Activated T-cell treated with anti-CD3 and anti-CD28 coated beads, Interleukin-2, amount 50 U/mL, for 4 hours (primary cell): ENCODE measurements around the gene EHD1. TPM values are rescaled to one million over a fixed set of nuclear protein-coding genes. Genes with fewer than 3 reads are reported as not detected.

Experiments used
- ATAC-seq, 2 donors: fragments of 200-7000 bp; cut with Tn5 transposase; one replicate each; pipeline ENCODE4 v1.10.0; 2021
- DNase-seq: peaks from one replicate; pipeline ENCODE4 v3.0.0-alpha.2; 2020
- H3K27me3 Mint-ChIP-seq: one replicate; pipeline ENCODE4 v1.8.0; 2021; ENCODE audit warnings: low read depth, mixed read lengths
- H3K36me3 Mint-ChIP-seq: one replicate; pipeline ENCODE4 v1.8.0; 2022; ENCODE audit warnings: mixed read lengths; ENCODE audit not compliant: insufficient read depth
- H3K4me1 Mint-ChIP-seq: one replicate; pipeline ENCODE4 v1.8.0; 2021; ENCODE audit warnings: low read depth, mixed read lengths
- H3K4me3 Mint-ChIP-seq: one replicate; pipeline ENCODE4 v1.8.0; 2021; ENCODE audit warnings: mild to moderate bottlenecking, moderate library complexity, mixed read lengths
- H3K9me3 Mint-ChIP-seq: one replicate; pipeline ENCODE4 v1.8.0; 2021; ENCODE audit warnings: mixed read lengths
- total RNA-seq, 3 donors: library from RNA; stranded (reverse); gene quantifications; one replicate each; pipeline ENCODE4 v1.2.1, GENCODE V29; 2021

EHD1 gene
- total RNA-seq, 3 donors from 2014 or later: 86.3 to 121 (median 108) TPM

GRCh38 chr11:64836448-64837072 lies 41.9 kb downstream of the EHD1 start:
- no peaks in the 10 kb centered on the region for H3K4me1 Mint-ChIP-seq
- no peak overlapping the region for H3K4me3 Mint-ChIP-seq
- ATAC-seq (no peak), DNase-seq (no peak)
- H3K36me3 Mint-ChIP-seq: no peaks in the 10 kb centered on the region
- no peaks in the 10 kb centered on the region for H3K27me3 Mint-ChIP-seq
- H3K9me3 Mint-ChIP-seq: no peaks in the 10 kb centered on the region

DNA sequence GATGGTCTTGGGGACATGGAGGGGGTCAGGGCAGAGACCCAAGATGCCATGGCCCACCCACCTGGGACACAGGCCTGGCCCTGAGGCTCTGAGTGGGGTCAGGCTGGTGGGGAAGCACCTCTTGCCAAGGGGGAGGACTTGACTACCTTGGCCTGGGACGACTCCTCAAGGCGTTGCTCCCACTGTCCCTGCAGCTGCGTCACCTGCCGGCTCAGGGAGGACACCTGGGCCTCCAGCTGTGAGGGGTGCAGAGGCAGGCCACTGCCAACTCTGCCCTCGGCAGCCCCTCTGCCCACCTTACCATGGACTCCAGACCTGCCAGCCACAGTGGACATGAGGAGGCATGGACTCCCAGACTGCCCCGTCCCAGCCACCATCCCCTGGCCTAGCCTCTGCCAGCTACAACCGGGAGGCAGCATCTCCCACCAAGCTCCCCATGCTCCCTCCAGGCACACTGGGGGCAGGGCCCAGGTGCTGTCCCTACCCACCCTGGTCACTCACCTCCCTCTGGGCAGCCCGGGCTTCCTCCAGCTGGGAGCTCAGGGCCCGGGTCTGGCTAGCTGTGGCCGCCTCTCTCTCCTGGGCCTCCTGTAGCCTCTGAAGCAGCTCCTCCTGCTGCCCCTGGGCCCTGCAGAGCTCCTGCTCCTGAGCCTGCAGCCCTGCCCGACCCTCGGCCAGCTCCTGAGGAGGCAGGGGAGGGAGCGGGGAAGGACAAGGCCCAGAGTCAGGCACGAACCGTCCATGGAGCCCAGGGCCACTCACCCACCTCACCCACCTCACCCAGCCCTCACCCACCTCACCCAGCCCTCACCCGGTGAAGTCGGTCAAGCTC lies 42.6 kb downstream of the EHD1 start:
- Mint-ChIP-seq H3K9me3 (no peaks in the 10 kb centered on the region), H3K4me1 (no peaks in the 10 kb centered on the region), H3K4me3 (no peak overlapping the region), H3K27me3 (no peaks in the 10 kb centered on the region), H3K36me3 (no peaks in the 10 kb centered on the region)
- ATAC-seq: no peak
- DNase-seq: no peak

DNA sequence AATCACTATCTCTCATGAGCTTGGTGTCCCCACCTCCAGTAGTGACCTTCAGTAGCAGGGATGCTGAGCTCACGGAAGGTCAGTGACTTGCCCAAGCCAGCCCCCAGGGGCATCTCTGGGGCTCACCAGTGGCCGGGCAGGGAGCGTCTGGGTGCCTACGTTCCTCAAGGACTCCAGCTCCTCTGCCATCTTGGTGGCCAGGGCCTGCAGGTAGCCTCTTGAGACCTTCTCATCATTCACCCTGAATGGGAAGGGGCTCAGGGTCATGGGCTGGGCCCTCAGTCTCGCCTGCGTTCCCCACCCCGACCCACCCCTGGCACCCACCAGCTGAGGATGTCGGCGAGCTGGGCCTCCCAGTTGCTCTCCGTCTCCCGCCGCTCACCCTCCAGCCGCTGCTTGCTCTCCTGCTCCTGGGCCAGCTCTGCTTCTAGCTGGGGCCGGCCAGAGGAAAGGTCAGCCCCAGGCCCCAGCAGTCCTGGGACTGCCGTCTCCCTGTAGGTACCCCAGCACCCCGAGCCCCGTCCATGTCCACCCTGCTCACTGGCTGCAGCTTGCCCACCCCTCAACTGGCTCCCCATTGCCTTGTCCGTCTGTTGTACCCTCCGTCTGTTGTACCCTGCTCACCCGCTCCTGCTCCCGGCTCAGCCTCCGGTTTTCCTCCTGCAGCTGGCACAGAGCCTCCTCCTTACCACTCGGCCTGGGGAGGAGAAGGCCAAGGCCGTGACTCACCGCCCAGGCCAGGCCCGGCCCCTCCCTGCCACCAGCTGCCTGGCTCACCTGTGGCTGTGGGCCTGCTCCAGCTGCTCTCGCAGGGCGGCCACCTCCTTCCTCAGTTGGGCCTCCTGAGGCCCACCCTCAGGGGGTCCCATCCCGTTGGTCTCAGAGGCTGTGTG lies 43.5 kb downstream of the EHD1 start:
- no peaks in the 10 kb centered on the region for H3K27me3 Mint-ChIP-seq
- no peak for DNase-seq
- no peak for ATAC-seq
- no peaks in the 10 kb centered on the region for H3K9me3 Mint-ChIP-seq
- H3K36me3 Mint-ChIP-seq: no peaks in the 10 kb centered on the region
- no peak overlapping the region for H3K4me3 Mint-ChIP-seq
- H3K4me1 Mint-ChIP-seq: no peaks in the 10 kb centered on the region

- H3K4me3 Mint-ChIP-seq: no peak overlapping the region
- no peaks in the 10 kb centered on the region for H3K9me3 Mint-ChIP-seq
- H3K4me1 Mint-ChIP-seq: no peaks in the 10 kb centered on the region
- no peaks in the 10 kb centered on the region for H3K36me3 Mint-ChIP-seq
- no peak for DNase-seq
- ATAC-seq: no peak
- H3K27me3 Mint-ChIP-seq: no peaks in the 10 kb centered on the region
Measured at GRCh38 chr11:64834031-64834722, 44.2 kb downstream of the EHD1 start.

- Mint-ChIP-seq H3K27me3 (no peaks in the 10 kb centered on the region), H3K4me3 (no peak overlapping the region), H3K9me3 (no peaks in the 10 kb centered on the region), H3K4me1 (no peaks in the 10 kb centered on the region), H3K36me3 (no peaks in the 10 kb centered on the region)
- no peak for ATAC-seq
- DNase-seq: no peak
Measured at GRCh38 chr11:64833509-64833908, 44.9 kb downstream of the EHD1 start.

DNA sequence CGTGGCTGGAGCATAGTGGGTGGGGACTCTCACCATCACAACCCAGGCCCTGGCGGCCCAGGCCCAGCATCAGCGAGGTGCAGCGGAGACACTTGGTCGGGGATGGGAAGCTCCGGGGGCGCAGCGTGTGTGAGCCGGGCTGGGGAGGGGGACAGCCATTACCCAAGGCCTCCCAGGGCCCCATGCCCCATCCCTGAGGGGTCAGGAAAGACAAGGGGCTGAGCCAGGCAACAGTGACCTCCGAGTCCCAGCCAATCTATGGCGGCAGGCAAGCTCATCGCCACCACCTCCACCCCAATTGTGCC lies 45.3 kb downstream of the EHD1 start:
- H3K4me1 Mint-ChIP-seq: no peaks in the 10 kb centered on the region
- no peak overlapping the region for H3K4me3 Mint-ChIP-seq
- no peaks in the 10 kb centered on the region for H3K36me3 Mint-ChIP-seq
- DNase-seq (no peak), ATAC-seq (no peak)
- H3K9me3 Mint-ChIP-seq: no peaks in the 10 kb centered on the region
- no peaks in the 10 kb centered on the region for H3K27me3 Mint-ChIP-seq

DNA sequence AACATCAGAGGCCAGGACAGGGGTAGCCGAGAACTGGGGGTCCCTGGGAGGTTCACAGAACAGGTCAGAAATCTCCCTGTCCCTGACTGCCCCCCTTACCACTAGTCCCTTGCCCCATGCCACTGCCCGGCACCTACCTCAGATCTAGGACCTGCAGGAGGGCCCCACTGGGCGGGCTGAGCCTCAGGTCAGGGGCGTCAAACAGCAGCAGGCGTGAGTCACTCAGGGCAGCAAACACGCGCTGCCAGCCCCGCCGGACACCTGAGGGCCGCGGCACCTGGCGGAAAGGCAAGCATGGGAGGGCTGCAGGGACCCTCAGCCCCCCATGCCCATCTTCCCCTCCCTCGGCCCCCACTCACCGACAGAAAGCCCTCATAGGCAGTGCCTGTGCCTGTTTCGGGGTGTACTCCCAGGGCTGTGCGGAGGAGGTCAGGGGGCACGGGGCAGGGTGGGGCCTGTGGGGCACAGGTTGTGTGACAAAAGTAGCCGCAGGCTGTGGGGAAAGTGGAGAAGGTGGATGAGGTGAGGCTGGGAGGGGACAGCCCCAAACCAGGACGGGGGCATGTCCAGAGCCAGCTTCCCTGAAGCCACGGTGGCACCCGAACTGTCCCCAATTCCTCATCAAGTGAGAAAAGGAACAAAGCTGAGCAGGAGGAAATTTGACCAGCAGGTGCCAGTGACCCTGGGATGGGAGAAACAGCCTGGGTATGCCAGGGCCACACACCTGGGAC lies 45.8 kb downstream of the EHD1 start:
- H3K36me3 Mint-ChIP-seq: peaks cover 4% of the 10 kb centered on the region
- DNase-seq (no peak), ATAC-seq (no peak)
- H3K9me3 Mint-ChIP-seq: no peaks in the 10 kb centered on the region
- no peak overlapping the region for H3K4me3 Mint-ChIP-seq
- no peaks in the 10 kb centered on the region for H3K27me3 Mint-ChIP-seq
- no peaks in the 10 kb centered on the region for H3K4me1 Mint-ChIP-seq

GRCh38 chr11:64831411-64831891 lies 47.0 kb downstream of the EHD1 start:
- Mint-ChIP-seq H3K4me3 (no peak overlapping the region), H3K9me3 (no peaks in the 10 kb centered on the region), H3K4me1 (no peaks in the 10 kb centered on the region), H3K36me3 (peaks cover 5% of the 10 kb centered on the region), H3K27me3 (no peaks in the 10 kb centered on the region)
- DNase-seq: no peak
- no peak for ATAC-seq

DNA sequence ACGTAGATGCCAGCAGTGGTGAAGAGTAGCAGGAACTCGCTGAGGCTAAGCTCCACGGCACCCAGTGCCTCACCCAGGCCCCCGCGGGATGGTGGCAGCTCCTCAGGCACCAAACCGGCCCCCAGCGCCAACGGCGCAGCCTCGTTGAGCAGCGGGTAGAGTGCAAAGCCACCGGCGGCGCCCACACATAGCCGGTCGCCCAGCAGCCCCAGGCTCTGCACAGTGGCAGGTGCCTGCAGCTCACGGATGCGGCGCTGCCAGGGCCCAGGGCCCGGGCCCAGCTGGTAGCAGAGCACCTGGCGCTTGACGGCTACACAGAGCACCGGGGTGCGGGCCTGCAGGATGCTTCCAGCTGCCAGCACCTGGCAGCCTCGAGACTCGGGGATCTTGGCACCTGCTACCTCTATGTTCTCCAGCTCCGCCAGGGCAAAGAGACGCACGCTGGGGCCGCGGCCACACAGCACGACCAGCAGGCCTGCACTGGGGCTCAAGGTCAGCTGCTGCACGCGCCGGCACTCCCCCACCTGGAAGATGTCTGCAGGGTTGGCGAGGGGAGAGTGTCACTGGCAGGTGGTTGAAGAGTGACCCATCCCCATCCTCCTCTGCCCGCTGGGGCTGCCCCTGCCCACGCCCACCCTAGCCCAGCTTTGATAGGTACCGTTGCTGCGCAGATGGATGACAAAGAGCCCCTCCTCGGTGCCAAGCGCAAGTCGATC lies 48.7 kb downstream of the EHD1 start:
- H3K4me3 Mint-ChIP-seq: no peak overlapping the region
- H3K4me1 Mint-ChIP-seq: no peaks in the 10 kb centered on the region
- no peaks in the 10 kb centered on the region for H3K27me3 Mint-ChIP-seq
- DNase-seq: no peak
- H3K9me3 Mint-ChIP-seq: no peaks in the 10 kb centered on the region
- no peak for ATAC-seq
- H3K36me3 Mint-ChIP-seq: peaks cover 9% of the 10 kb centered on the region

- Mint-ChIP-seq H3K4me3 (no peak overlapping the region), H3K36me3 (peaks cover 9% of the 10 kb centered on the region), H3K27me3 (no peaks in the 10 kb centered on the region), H3K9me3 (no peaks in the 10 kb centered on the region), H3K4me1 (no peaks in the 10 kb centered on the region)
- ATAC-seq (no peak), DNase-seq (no peak)
Measured at GRCh38 chr11:64827451-64827839, 51.0 kb downstream of the EHD1 start.

DNA sequence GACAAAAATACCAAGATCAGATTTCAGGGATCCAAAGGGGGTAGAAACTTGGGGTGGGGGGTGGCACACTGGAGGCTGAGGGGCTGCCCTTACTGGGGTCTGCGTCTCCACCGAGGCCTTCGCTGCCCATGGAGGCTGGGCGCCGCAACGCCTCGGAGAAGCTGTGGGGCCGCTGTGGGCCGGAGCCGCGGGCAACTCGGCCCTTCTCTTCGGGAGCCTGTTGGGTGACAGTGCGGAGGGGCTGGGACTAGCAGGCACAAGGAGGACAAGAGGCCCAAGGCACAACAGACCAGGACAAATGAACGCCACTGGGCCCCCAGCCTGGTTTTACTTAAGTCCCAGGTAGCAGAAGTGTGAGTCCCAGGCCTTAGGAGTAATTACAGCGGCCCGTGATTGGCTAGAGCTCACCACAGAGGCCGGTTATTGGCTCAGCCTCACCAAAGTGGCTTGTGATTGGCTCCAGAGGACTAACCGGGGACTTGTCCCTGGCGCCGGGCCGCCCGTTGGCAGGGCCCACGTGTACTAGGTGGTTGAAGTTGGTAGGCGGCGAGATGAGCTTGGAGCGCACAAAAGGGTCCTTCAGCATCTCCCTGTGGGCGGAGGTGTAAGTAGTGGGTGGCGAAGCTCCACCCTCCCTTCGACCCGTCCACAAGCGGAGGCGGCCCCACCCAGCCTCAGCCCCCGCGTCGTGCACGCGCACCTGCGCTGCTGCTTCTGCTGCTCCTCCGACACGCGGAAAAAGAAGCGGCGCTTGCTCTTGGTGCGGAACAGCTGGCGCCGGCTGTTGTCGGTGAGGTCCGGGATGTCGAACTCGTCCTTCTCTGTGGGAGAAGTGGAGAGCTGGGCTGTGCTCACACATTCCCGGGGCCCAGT lies 51.6 kb downstream of the EHD1 start:
- no peak overlapping the region for H3K4me3 Mint-ChIP-seq
- no peaks in the 10 kb centered on the region for H3K9me3 Mint-ChIP-seq
- no peaks in the 10 kb centered on the region for H3K4me1 Mint-ChIP-seq
- DNase-seq: no peak
- ATAC-seq: no peak
- H3K36me3 Mint-ChIP-seq: peaks cover 9% of the 10 kb centered on the region
- no peaks in the 10 kb centered on the region for H3K27me3 Mint-ChIP-seq

DNA sequence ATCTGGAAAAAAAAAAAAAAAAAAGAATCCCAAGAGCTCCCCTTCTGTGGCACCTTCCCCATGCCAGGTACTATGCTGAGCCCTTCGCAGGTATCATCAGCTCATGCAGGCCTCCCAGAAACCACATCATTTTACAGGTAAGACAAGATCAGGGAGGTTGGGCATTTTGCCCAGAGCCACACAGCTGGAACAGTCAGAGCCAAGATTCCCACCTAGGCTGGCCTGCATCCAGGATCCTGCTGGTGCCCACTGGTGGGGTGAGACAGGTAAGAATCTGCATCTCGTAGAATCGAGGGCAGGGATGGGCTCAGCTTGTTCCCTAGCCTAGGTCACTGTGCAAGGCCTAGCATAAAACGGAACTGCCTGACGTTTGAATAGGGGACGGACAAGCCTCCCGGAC lies 52.4 kb downstream of the EHD1 start:
- Mint-ChIP-seq H3K4me1 (no peaks in the 10 kb centered on the region), H3K4me3 (no peak overlapping the region), H3K9me3 (no peaks in the 10 kb centered on the region), H3K36me3 (peaks cover 9% of the 10 kb centered on the region), H3K27me3 (no peaks in the 10 kb centered on the region)
- ATAC-seq (no peak), DNase-seq (no peak)
